Measurements from ENCODE around the gene P2RX4.
"Not testable (repeated sequence)": the region's sequence is repeated elsewhere in the genome, so short reads cannot be mapped to it uniquely, and the experiment has no call there.

The P2RX4 gene

GRCh38 chr12:121245951-121246350 is 36.0 kb downstream of the P2RX4 start:
- no peak for FAIRE-seq

DNA sequence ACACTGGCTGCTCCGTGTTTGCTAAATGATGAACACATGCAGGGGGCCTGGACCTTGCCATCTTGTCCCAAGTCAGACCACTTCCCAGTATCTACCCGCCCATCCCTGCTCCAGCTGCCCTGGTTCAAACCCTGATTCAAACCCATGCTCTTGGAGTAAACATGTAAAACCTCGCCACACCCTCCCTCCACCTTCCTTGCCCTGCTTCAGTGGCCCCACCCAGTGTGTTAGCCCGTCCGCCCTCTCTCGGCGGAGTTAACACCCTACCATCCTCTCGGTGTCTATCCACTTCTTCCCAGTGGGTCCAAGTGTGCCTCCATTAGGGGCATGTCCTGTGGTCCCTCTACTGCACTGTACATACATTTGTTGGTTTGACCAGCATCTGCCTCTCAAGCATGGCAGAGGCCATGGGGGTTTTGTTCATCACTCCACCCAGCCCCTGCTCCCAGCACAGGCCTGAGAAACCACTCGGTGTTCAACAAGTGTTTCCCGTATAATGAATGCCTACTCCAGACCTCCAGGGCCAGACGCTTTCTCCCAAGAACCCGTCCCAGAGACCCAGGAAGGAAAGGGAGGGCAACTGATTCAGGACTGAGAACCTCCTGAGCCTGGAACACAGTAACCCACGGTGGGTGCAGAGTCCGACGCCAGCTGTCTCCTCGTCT is 37.1 kb downstream of the P2RX4 start:
- FAIRE-seq: no peak

DNA sequence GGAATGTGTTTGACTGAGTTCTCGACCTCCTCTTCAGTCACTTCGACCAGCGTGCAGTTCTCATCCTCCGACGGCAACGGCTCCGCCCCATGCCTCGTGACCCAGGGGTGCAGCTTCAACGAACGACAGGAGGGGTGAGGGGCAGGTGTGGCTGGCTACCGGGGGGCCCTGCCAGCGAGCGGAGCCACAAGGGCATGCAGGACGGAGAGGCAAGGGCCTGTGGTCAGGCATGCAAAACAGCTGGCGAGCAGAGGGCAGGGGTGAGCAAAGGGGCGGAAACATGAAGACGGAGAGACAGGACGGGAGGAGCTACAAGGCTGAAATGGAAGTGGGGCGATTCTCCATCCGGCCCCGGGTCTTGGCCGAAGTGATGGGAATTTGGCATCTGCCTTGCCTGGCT is 38.7 kb downstream of the P2RX4 start:
- no peak for FAIRE-seq

GRCh38 chr12:121250359-121250758 is 40.4 kb downstream of the P2RX4 start:
- no peak for FAIRE-seq

- FAIRE-seq: no peak
Measured at GRCh38 chr12:121251838-121252237, 41.9 kb downstream of the P2RX4 start.

DNA sequence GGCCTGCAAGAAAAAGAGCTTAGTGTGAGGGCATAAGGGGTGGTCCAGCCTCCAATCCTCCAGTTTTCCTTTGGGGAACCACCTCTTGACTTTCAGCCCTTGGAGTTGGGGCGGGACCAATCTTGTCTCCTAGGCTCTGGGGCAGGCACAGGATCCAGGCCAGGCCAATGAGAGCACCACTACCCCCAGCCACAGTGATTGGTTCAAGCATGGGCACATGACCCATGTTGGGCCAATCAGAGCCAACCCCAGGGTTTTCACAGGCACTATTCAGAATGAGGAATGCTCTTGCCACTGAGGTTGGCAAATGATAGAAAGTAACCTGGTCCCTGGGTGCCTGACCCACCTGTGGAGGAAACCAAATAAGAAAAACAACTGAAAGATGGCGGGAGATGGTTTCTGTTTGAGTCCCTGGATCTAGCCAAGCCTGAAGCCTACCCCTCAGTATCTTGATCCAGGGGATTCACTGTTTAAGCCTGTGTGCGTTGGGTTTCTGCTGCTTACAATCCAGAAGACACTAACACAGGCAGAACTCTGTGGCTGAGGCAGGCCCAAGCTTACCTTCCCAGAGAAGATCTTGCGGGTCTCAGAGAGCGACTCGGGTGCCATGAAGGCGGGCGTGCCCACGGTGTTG is 42.9 kb downstream of the P2RX4 start:
- no peak for FAIRE-seq

- FAIRE-seq: no peak
Measured at GRCh38 chr12:121253638-121254335, 43.9 kb downstream of the P2RX4 start.

DNA sequence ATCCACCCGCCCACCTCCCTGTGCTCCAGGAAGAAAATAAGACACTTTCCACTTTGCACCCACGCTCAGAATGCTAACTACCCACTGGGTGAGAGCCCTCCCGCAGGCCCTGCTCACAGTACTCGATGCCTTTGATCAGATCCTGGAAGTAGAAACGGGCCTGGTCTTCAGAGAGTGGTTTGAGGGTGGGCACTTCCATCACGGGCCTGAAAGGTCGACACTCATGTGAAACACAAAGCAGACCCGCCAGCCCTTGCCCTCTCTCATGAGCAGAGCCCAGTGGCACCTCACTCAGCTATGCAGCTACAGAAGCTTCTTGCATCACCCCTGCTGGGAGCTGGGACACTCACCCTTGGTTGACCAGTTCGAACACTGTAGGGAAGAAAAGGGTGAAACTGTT is 45.5 kb downstream of the P2RX4 start:
- FAIRE-seq: no peak

- FAIRE-seq: not testable (repeated sequence)
Measured at GRCh38 chr12:121257704-121258449, 47.9 kb downstream of the P2RX4 start.

GRCh38 chr12:121259074-121259473 is 49.1 kb downstream of the P2RX4 start:
- no peak for FAIRE-seq

- FAIRE-seq: no peak
Measured at GRCh38 chr12:121260091-121260490, 50.2 kb downstream of the P2RX4 start.

DNA sequence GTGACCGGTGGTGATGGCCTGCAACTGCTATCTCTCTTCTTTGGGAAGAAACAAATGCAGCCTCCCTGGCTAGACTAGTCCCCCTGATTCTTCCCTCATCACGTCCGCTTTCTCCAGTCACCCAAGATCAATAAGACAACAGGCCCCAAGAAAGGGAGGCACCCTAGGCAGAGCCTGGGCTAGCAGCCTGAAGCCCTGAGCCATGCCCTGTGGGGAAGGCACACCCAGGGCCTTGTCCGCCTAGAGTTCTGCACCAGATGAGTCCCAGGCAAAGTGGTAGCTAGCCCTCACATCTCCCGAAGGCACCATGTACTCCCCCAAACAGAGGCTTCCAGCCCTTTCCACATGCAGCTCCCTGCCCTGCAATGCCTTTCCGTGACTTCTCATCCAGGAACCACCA is 51.5 kb downstream of the P2RX4 start:
- no peak for FAIRE-seq

- FAIRE-seq: no peak
Measured at GRCh38 chr12:121263206-121263935, 53.4 kb downstream of the P2RX4 start.

GRCh38 chr12:121264135-121264534 is 54.2 kb downstream of the P2RX4 start:
- no peak for FAIRE-seq

GRCh38 chr12:121264951-121265515 is 55.1 kb downstream of the P2RX4 start:
- FAIRE-seq: no peak

DNA sequence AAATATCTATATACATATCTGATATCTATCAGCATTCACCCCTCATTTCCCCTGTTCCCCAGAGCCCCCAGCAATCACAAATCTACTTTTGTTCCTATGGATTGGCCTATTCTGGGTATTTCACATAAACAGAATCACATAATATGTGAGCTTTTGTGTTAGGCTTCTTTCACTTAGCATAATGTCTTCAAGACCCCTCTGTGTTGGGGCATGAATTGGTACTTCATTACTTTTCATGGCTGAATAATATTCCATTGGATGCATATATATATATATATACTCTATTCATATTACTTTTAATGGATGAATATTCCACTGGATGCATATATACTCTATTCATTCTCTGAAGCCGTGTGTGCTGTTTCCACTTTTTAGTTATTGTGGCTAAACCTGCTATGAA is 57.9 kb downstream of the P2RX4 start:
- FAIRE-seq: no peak

DNA sequence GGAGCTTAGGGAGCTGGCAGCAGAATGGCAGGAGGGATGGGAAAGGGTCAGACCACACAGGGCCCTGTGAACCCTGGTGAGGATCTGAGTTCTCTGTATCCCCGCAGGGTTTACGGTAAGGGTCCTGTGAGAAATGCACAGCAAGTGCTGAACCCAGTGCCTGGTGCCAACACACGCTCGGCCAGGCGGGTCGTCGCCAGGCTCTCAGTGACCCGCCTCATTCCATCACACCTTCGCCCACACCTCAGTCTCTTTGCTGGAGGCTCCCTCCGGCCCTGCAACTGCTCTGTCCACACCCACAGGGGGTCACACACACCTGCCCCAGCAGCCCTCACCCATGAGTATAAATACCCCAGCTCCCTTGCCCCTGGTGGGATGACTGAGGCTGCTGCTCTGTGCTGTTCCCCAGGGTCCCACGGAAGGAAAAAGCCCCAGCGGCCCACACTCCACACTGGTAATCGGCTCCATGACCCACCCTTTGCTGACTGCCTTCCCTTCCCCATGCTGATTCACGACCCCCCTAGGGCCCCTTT is 63.5 kb downstream of the P2RX4 start:
- no peak for FAIRE-seq

DNA sequence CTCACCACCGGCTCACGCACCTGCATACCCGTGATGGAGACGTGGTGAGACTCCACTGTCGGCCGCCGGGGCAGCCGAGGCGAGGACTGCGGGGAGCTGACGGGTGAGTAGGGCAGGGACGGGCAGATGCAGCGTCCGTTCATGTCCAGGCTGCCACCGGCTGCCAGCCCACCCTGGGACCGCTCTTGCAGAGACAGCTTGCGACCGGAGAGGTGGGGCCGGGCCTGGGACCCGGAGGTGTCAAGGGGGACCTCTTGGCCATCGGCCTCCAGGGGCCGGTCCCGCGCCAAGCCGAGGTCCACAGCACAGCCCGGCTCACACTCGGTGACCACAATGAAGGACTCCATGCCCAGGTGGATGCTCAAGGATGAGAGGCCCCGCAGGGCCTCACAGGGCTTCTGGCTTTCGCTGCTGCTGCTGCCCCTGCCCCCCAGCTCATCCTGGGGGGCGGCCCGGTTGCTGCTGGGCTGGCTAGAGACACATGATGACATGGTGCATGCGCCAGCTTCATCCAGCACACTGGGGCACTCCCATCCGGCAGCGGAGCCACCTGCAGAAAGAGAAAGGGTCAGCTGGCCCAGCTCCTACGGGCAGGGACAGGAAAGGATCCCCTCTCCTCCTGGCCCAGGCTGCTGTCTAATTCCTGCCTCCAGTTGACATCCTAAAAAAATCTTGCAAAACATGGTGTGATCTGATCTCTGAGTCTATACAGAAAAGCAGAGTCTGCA is 64.3 kb downstream of the P2RX4 start:
- no peak for FAIRE-seq

DNA sequence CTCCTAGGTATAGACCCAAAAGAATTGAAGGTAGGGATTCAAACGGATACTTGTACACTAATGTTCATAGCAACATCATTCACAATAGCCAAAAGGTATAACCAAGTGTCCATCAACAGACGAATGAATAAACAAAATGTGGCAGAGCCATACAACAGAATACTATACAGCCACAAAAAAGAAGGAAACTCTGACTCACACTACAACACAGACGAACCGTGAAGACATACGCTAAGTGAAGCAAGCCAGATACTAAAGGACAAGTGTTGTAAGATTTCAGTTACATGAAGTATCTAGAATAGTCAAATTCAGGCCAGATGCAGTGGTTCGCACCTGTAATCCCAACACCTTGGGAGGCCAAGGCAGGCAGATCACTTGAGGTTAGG is 67.4 kb downstream of the P2RX4 start:
- no peak for FAIRE-seq

GRCh38 chr12:121278169-121279070 is 68.5 kb downstream of the P2RX4 start:
- no peak for FAIRE-seq

- FAIRE-seq: no peak
Measured at GRCh38 chr12:121279071-121279375, 69.1 kb downstream of the P2RX4 start.

Data from islet of Langerhans (tissue), 1 donor.